H1 (cell line): Measurements from ENCODE around the gene KCNB1.

Experiments
- CBX5 ChIP-seq: fragments of 300-800, 300-1000 bp; sonication (generic); IDR thresholded peaks from 2 replicates; pipeline ENCODE4 v1.7.1; 2016; ENCODE audit warnings: antibody characterized with exemption, low read length, low read depth
- CBX8 ChIP-seq: fragments of 300-800, 300-1000 bp; sonication (generic); IDR thresholded peaks from 2 replicates; pipeline ENCODE4 v1.7.1; 2016; ENCODE audit warnings: low read depth, low read length, borderline replicate concordance
- CEBPB ChIP-seq: IDR thresholded peaks from 2 replicates; pipeline ENCODE4 v1.6.1; 2012; ENCODE audit warnings: low read depth, low read length
- CTCF ChIP-seq, 3 experiments: IDR thresholded peaks; 1 replicate in 2 of 3; 2 replicates in 1 of 3; pipeline versions ENCODE4 v1.5.1 to v1.6.1; 2011; ENCODE audit warnings: low read length in 3 of 3, mild to moderate bottlenecking in 3 of 3, inconsistent platforms in 2 of 3, low read depth in 1 of 3, moderate library complexity in 1 of 3; ENCODE audit not compliant: insufficient read depth in 1 of 3; ENCODE audit errors: control extremely low read depth in 1 of 3
- FOSL1 ChIP-seq: IDR thresholded peaks from 2 replicates; pipeline ENCODE4 v1.6.1; 2011; ENCODE audit warnings: mild to moderate bottlenecking, low read depth, low read length, moderate library complexity; ENCODE audit not compliant: insufficient read depth
- GABPA ChIP-seq: IDR thresholded peaks from 2 replicates; pipeline ENCODE4 v1.6.1; 2011; ENCODE audit warnings: mild to moderate bottlenecking, low read length, moderate library complexity, borderline replicate concordance; ENCODE audit not compliant: insufficient read depth
- HDAC2 ChIP-seq, 2 experiments: fragments of 300-600 bp in 1 of 2; sonication (generic) in 1 of 2; IDR thresholded peaks; 2 replicates each; pipeline ENCODE4 v1.6.1; 2011 to 2012; ENCODE audit warnings: low read depth in 2 of 2, low read length in 2 of 2, mild to moderate bottlenecking in 2 of 2, moderate library complexity in 2 of 2, borderline replicate concordance in 1 of 2, inconsistent platforms in 1 of 2
- SUZ12 ChIP-seq: fragments of 200-600 bp; sonication (generic); IDR thresholded peaks from 2 replicates; pipeline ENCODE4 v1.6.1; 2012; ENCODE audit warnings: mild to moderate bottlenecking, inconsistent platforms, low read length, moderate library complexity, mixed read lengths
- ZNF274 ChIP-seq: IDR thresholded peaks from 2 replicates; pipeline ENCODE4 v1.7.0; 2012; ENCODE audit warnings: low read length, borderline replicate concordance; ENCODE audit errors: extremely low read depth
- TF ChIP-seq, protein P1 (sequence below): IDR thresholded peaks from 2 replicates; pipeline ENCODE4 v1.6.1; 2012; ENCODE audit warnings: inconsistent platforms

DNA sequence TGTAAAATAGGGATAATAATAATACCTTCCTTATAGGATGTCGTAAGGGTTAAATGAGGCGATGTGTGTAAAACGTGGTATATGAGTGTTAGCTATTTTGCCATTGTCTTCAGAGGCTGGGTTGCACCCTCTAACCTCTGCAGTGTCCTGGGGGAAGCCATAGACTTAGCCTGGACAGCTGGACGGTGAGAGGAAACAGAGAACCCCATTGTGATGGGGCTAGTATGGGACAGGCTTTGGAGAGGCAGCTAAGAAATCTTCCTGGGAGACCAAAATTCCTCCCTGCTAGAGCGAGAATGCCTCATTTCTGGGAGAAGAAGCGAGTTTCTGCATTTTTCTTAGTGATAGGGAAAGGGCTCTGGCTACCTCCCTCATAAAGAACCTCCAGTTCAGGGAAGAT is 22.8 kb downstream of the KCNB1 start:
- TF ChIP-seq CTCF (IDR thresholded peaks at IDR 0.05; ENCODE audit: control extremely low read depth in 1 of 3, insufficient read depth in 1 of 3, low read depth in 1 of 3, low read length in 3 of 3) (no peak), CBX8 (no peak), FOSL1 (no peak), ZNF274 (no peak), CEBPB (no peak), SUZ12 (no peak), CBX5 (no peak), GABPA (no peak), HDAC2 (IDR thresholded peaks at IDR 0.05; ENCODE audit: borderline replicate concordance in 1 of 2, low read depth in 2 of 2, low read length in 2 of 2) (no peak)
- TF ChIP-seq, protein P1, sequence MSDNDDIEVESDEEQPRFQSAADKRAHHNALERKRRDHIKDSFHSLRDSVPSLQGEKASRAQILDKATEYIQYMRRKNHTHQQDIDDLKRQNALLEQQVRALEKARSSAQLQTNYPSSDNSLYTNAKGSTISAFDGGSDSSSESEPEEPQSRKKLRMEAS: no peak
